ENCODE measurements around the gene COG4.
"Not testable (repeated sequence)": the region's sequence is repeated elsewhere in the genome, so short reads cannot be mapped to it uniquely, and the experiment has no call there.

The COG4 gene

GRCh38 chr16:70523076-70523742 lies at the start of gene COG4:
COG4 (minus strand) TSS chr16:70523554; CDS start chr16:70523543, 11 bp downstream.
- peak; percentile 65 to 68 for DNase-seq (ENCODE audit: low read depth in 2 of 2)

- DNase-seq (ENCODE audit: low read depth in 2 of 2), result no peak
Measured at GRCh38 chr16:70572926-70573270, 49.5 kb upstream of the COG4 start.

GRCh38 chr16:70572050-70572925 lies 48.9 kb upstream of the COG4 start:
- DNase-seq (ENCODE audit: low read depth in 2 of 2), result no peak

- DNase-seq (ENCODE audit: low read depth in 2 of 2), result no peak
Measured at GRCh38 chr16:70571623-70572022, 48.3 kb upstream of the COG4 start.

GRCh38 chr16:70570967-70571570 lies 47.7 kb upstream of the COG4 start:
- DNase-seq (ENCODE audit: low read depth in 2 of 2), result no peak

GRCh38 chr16:70569752-70570151 lies 46.4 kb upstream of the COG4 start:
- no peak for DNase-seq (ENCODE audit: low read depth in 2 of 2)

- DNase-seq (ENCODE audit: low read depth in 2 of 2), result no peak
Measured at GRCh38 chr16:70568601-70569237, 45.4 kb upstream of the COG4 start.

GRCh38 chr16:70565053-70565452 lies 41.7 kb upstream of the COG4 start:
- DNase-seq (ENCODE audit: low read depth in 2 of 2), result no peak

- DNase-seq (ENCODE audit: low read depth in 2 of 2), result no peak
Measured at GRCh38 chr16:70563636-70564035, 40.3 kb upstream of the COG4 start.

- no peak for DNase-seq (ENCODE audit: low read depth in 2 of 2)
Measured at GRCh38 chr16:70561623-70562022, 38.3 kb upstream of the COG4 start.

- no peak for DNase-seq (ENCODE audit: low read depth in 2 of 2)
Measured at GRCh38 chr16:70556063-70556462, 32.7 kb upstream of the COG4 start.

- DNase-seq (ENCODE audit: low read depth in 2 of 2), result peak; percentile 81 to 82
Measured at GRCh38 chr16:70553645-70554044, 30.3 kb upstream of the COG4 start.

- DNase-seq (ENCODE audit: low read depth in 2 of 2), result no peak
Measured at GRCh38 chr16:70552675-70553074, 29.3 kb upstream of the COG4 start.

- DNase-seq (ENCODE audit: low read depth in 2 of 2), result no peak
Measured at GRCh38 chr16:70551788-70552187, 28.4 kb upstream of the COG4 start.

GRCh38 chr16:70550082-70550481 lies 26.7 kb upstream of the COG4 start:
- no peak for DNase-seq (ENCODE audit: low read depth in 2 of 2)

GRCh38 chr16:70548936-70549335 lies 25.6 kb upstream of the COG4 start:
- DNase-seq (ENCODE audit: low read depth in 2 of 2), result no peak

- no peak for DNase-seq (ENCODE audit: low read depth in 2 of 2)
Measured at GRCh38 chr16:70544548-70544947, 21.2 kb upstream of the COG4 start.

- no peak for DNase-seq (ENCODE audit: low read depth in 2 of 2)
Measured at GRCh38 chr16:70540994-70541393, 17.6 kb upstream of the COG4 start.

GRCh38 chr16:70534971-70535370 lies 11.6 kb upstream of the COG4 start:
- DNase-seq (ENCODE audit: low read depth in 2 of 2), result no peak

- DNase-seq (ENCODE audit: low read depth in 2 of 2), result not testable (repeated sequence)
Measured at GRCh38 chr16:70529954-70530353, 6.6 kb upstream of the COG4 start.

- DNase-seq (ENCODE audit: low read depth in 2 of 2), result peak; percentile 43 to 55
Measured at GRCh38 chr16:70529051-70529777, 5.9 kb upstream of the COG4 start.

All from fibroblast of skin of left quadriceps (primary cell).